OCI-LY7 (cell line): ENCODE measurements around the gene MARS1.
"Not testable (repeated sequence)": the region's sequence is repeated elsewhere in the genome, so short reads cannot be mapped to it uniquely, and the experiment has no call there.

Experiments used
- EZH2phosphoT487 ChIP-seq: fragments of 200-600 bp; sonication (generic); IDR thresholded peaks from 2 replicates; pipeline ENCODE4 v1.6.1; 2018; ENCODE audit warnings: low read depth, borderline replicate concordance, mild to moderate bottlenecking, mixed run types, antibody characterized with exemption, low read length, moderate library complexity, mixed read lengths
- TF ChIP-seq, protein P1 (sequence below): fragments of 200-600 bp; sonication (generic); conservative IDR thresholded peaks from 2 replicates; pipeline ENCODE4 v1.5.1; 2014; ENCODE audit warnings: mild to moderate bottlenecking, antibody characterized with exemption, low read length, moderate library complexity, mixed read lengths

DNA sequence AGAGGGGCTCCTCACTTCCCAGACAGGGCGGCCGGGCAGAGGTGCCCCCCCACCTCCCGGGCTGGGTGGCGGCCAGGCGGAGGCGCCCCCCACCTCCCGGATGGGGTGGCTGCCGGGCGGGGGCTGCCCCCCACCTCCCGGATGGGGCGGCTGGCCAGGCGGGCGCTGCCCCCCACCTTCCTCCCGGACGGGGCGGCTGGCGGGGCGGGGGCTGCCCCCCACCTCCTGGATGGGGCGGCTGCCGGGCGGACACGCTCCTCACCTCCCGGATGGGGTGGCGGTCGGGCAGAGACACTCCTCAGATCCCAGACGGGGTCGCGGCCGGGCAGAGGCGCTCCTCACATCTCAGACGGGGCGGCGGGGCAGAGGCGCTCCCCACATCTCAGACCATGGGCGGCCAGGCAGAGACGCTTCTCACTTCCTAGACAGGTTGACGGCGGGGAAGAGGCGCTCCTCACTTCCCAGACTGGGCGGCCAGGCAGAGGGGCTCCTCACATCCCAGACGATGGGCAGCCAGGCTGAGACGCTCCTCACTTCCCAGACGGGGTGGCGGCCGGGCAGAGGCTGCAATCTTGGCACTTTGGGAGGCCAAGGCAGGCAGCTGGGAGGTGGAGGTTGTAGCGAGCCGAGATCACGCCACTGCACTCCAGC, 7.3 kb downstream of the MARS1 start:
- TF ChIP-seq, protein P1, sequence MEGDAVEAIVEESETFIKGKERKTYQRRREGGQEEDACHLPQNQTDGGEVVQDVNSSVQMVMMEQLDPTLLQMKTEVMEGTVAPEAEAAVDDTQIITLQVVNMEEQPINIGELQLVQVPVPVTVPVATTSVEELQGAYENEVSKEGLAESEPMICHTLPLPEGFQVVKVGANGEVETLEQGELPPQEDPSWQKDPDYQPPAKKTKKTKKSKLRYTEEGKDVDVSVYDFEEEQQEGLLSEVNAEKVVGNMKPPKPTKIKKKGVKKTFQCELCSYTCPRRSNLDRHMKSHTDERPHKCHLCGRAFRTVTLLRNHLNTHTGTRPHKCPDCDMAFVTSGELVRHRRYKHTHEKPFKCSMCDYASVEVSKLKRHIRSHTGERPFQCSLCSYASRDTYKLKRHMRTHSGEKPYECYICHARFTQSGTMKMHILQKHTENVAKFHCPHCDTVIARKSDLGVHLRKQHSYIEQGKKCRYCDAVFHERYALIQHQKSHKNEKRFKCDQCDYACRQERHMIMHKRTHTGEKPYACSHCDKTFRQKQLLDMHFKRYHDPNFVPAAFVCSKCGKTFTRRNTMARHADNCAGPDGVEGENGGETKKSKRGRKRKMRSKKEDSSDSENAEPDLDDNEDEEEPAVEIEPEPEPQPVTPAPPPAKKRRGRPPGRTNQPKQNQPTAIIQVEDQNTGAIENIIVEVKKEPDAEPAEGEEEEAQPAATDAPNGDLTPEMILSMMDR = not testable (repeated sequence)
- not testable (repeated sequence) for TF ChIP-seq EZH2phosphoT487
